HepG2 (cell line): ENCODE data around the gene PHOSPHO2. TPM values are rescaled to one million over a fixed set of nuclear protein-coding genes. Genes with fewer than 3 reads are reported as not detected.
A peak's percentile ranks its signal among the peaks of the same experiment; 100 is the strongest.

Experiments
- ATF6 ChIP-seq: sonication (generic); formaldehyde crosslinking; conservative IDR thresholded peaks from 2 replicates; pipeline ENCODE4 v1.4.0; 2020; ENCODE audit warnings: missing genetic modification reagents
- CHCHD3 ChIP-seq: sonication (generic); formaldehyde crosslinking; IDR thresholded peaks from 2 replicates; pipeline ENCODE4 v1.8.0; 2022; ENCODE audit warnings: mild to moderate bottlenecking, missing genetic modification reagents, moderate library complexity
- CSRNP1 ChIP-seq: sonication (generic); formaldehyde crosslinking; IDR thresholded peaks from 2 replicates; pipeline ENCODE4 v1.8.1; 2023; ENCODE audit warnings: mild to moderate bottlenecking, missing genetic modification reagents
- HCFC1 ChIP-seq: fragments of 150-350 bp; IDR thresholded peaks from 2 replicates; pipeline ENCODE4 v1.6.1; 2014; ENCODE audit warnings: low read depth, low read length
- HNF4A ChIP-seq: sonication (generic); formaldehyde crosslinking; IDR thresholded peaks from 2 replicates; pipeline ENCODE4 v1.4.0; 2020; ENCODE audit warnings: missing genetic modification reagents
- HNF4G ChIP-seq, 2 experiments: sonication (generic) in 1 of 2; formaldehyde crosslinking in 1 of 2; IDR thresholded peaks; 2 replicates each; pipeline versions ENCODE4 v1.4.0 to v1.6.1; 2011 to 2020; ENCODE audit warnings: borderline replicate concordance in 2 of 2, low read depth in 2 of 2, mild to moderate bottlenecking in 2 of 2, low read length in 1 of 2, missing genetic modification reagents in 1 of 2, moderate library complexity in 1 of 2
- HNRNPLL ChIP-seq: fragments of 200-400 bp; formaldehyde crosslinking; IDR thresholded peaks from 2 replicates; pipeline ENCODE4 v1.6.1; 2017; ENCODE audit warnings: mild to moderate bottlenecking, low read depth, low read length; ENCODE audit not compliant: poor library complexity, severe bottlenecking
- MED1 ChIP-seq: sonication (generic); formaldehyde crosslinking; IDR thresholded peaks from 2 replicates; pipeline ENCODE4 v1.4.0; 2020; ENCODE audit warnings: missing genetic modification reagents
- NFYC ChIP-seq: IDR thresholded peaks from 2 replicates; pipeline ENCODE4 v1.6.1; 2016; ENCODE audit warnings: missing genetic modification reagents, missing compliant biosample characterization
- RBM39 ChIP-seq: fragments of 200-400 bp; formaldehyde crosslinking; IDR thresholded peaks from one replicate; pipeline ENCODE4 v1.6.1; 2018; ENCODE audit warnings: antibody characterized with exemption, mild to moderate bottlenecking, low read depth, low read length; ENCODE audit not compliant: poor library complexity, severe bottlenecking
- YEATS2 ChIP-seq: sonication (generic); formaldehyde crosslinking; IDR thresholded peaks from 2 replicates; pipeline ENCODE4 v1.4.0; 2020; ENCODE audit warnings: missing genetic modification reagents, borderline replicate concordance
- ZNF143 ChIP-seq: sonication (generic); formaldehyde crosslinking; IDR thresholded peaks from 2 replicates; pipeline ENCODE4 v1.4.0; 2020; ENCODE audit warnings: missing genetic modification reagents
- ZNF235 ChIP-seq: sonication (generic); formaldehyde crosslinking; IDR thresholded peaks from 2 replicates; pipeline ENCODE4 v1.8.1; 2023; ENCODE audit warnings: mild to moderate bottlenecking, missing genetic modification reagents, borderline replicate concordance
- ZNF317 ChIP-seq: sonication (generic); formaldehyde crosslinking; IDR thresholded peaks from 2 replicates; pipeline ENCODE4 v1.5.0; 2020; ENCODE audit warnings: mild to moderate bottlenecking, missing genetic modification reagents
- ZNF326 ChIP-seq: sonication (generic); formaldehyde crosslinking; IDR thresholded peaks from 2 replicates; pipeline ENCODE4 v1.4.0; 2020; ENCODE audit warnings: missing genetic modification reagents, borderline replicate concordance
- ZNF749 ChIP-seq: sonication (generic); formaldehyde crosslinking; IDR thresholded peaks from 2 replicates; pipeline ENCODE4 v1.8.0; 2022; ENCODE audit warnings: mild to moderate bottlenecking, missing genetic modification reagents, moderate library complexity, borderline replicate concordance
- ZNF782 ChIP-seq: sonication (generic); formaldehyde crosslinking; IDR thresholded peaks from 2 replicates; pipeline ENCODE4 v1.4.0; 2020; ENCODE audit warnings: missing genetic modification reagents, mild to moderate bottlenecking, borderline replicate concordance
- ZSCAN20 ChIP-seq: sonication (generic); formaldehyde crosslinking; IDR thresholded peaks from 2 replicates; pipeline ENCODE4 v1.4.0; 2020; ENCODE audit warnings: missing genetic modification reagents, mild to moderate bottlenecking, borderline replicate concordance
- polyA plus RNA-seq, 8 experiments: library from polyadenylated mRNA; depleted of rRNA in 3 of 8; stranded (reverse) in 7 of 8; unstranded in 1 of 8; fragments of >200 nt; fragmentation: Illumina TruSeq in 4 of 8; extraction: Trizol in 4 of 8; gene quantifications; 2 replicates each; pipeline versions ENCODE4 v1.2.1 to v1.2.3, GENCODE V29; 2011 to 2016; ENCODE audit warnings: low read depth in 4 of 8, missing spikeins in 1 of 8, mixed read lengths in 1 of 8; ENCODE audit not compliant: insufficient read depth in 1 of 8
- total RNA-seq, 5 experiments: library from RNA; depleted of rRNA; stranded (reverse); fragments of >200 nt; fragmentation: Illumina TruSeq; extraction: Trizol; gene quantifications; 2 replicates each; pipeline ENCODE4 v1.2.3, GENCODE V29; 2016; ENCODE audit warnings: low read depth in 1 of 5
- TF ChIP-seq, protein P1 (sequence below): sonication (generic); formaldehyde crosslinking; IDR thresholded peaks from 2 replicates; pipeline ENCODE4 v1.8.1; 2022; ENCODE audit warnings: low read depth, mild to moderate bottlenecking, missing genetic modification reagents
- TF ChIP-seq, protein P2 (sequence below): IDR thresholded peaks from 2 replicates; pipeline ENCODE4 v1.6.1; 2018; ENCODE audit warnings: missing genetic modification reagents

The PHOSPHO2 gene
- total and polyA plus RNA-seq, 2 of the 13 experiments (the other 11 are each of a cell fraction or from before 2014, with no cell fraction given) = 6.1 to 11.4 TPM

DNA sequence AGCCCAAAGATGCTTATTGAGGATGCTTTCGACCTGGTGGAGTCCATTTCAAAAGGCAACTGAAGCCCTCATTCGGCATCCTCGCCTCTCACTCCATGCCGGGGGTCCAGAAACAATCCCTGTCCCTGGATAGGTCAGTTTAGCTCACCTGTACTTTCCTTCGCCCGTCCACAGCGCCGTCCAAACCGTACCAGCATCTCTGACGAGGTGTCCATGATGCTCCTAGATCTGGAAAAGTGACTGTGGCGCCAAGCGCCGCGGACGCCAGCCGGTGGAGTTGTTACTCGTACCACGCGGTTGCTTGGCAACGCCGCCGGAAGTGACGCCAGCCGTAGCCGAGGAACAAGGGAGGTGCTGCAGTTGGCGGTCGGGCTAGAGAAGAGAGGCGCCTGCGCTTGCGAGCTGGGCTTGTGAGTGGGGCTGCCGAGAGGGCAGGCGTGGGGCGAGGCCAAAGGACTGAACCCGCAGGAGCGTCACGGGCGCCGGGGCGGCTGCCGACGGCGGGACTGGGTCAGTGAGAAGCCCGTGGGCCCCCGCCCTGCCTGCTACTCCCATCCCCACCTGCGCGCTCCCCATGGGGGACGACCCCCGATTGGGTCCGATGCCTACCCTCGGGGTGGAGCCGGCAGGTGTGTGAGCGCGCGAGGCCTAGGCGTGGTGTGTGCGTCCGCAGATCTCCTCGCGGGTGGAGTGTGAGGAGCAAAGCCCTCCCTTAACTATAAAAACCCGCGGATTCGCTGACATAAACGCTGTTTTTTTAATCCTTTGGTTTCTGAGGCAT is at the start of gene PHOSPHO2, which contains the start of gene CFAP210 (continued):
- TF ChIP-seq HNF4G (IDR thresholded peaks at IDR 0.05; ENCODE audit: borderline replicate concordance, low read depth, low read length) = no peak
- peak; percentile 86 for TF ChIP-seq HNF4G (CRISPR knock-in tag; IDR thresholded peaks at IDR 0.05; ENCODE audit: borderline replicate concordance, low read depth)
- no peak for TF ChIP-seq ATF6 (CRISPR knock-in tag)
- TF ChIP-seq ZNF143 = peak; percentile 80
- TF ChIP-seq ZNF326 (CRISPR knock-in tag) = no peak
- TF ChIP-seq, protein P1, sequence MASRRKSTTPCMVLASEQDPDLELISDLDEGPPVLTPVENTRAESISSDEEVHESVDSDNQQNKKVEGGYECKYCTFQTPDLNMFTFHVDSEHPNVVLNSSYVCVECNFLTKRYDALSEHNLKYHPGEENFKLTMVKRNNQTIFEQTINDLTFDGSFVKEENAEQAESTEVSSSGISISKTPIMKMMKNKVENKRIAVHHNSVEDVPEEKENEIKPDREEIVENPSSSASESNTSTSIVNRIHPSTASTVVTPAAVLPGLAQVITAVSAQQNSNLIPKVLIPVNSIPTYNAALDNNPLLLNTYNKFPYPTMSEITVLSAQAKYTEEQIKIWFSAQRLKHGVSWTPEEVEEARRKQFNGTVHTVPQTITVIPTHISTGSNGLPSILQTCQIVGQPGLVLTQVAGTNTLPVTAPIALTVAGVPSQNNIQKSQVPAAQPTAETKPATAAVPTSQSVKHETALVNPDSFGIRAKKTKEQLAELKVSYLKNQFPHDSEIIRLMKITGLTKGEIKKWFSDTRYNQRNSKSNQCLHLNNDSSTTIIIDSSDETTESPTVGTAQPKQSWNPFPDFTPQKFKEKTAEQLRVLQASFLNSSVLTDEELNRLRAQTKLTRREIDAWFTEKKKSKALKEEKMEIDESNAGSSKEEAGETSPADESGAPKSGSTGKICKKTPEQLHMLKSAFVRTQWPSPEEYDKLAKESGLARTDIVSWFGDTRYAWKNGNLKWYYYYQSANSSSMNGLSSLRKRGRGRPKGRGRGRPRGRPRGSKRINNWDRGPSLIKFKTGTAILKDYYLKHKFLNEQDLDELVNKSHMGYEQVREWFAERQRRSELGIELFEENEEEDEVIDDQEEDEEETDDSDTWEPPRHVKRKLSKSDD (CRISPR knock-in tag) = peak; percentile 93
- TF ChIP-seq HNF4A = peak; percentile 17
- TF ChIP-seq CSRNP1 (CRISPR knock-in tag) = peak; percentile 92; the same call in 1 of the 2 replicates
- TF ChIP-seq MED1 = peak; percentile 57
- TF ChIP-seq, protein P2, sequence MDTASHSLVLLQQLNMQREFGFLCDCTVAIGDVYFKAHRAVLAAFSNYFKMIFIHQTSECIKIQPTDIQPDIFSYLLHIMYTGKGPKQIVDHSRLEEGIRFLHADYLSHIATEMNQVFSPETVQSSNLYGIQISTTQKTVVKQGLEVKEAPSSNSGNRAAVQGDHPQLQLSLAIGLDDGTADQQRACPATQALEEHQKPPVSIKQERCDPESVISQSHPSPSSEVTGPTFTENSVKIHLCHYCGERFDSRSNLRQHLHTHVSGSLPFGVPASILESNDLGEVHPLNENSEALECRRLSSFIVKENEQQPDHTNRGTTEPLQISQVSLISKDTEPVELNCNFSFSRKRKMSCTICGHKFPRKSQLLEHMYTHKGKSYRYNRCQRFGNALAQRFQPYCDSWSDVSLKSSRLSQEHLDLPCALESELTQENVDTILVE (CRISPR knock-in tag) = peak; percentile 44; the same call in 1 of the 2 replicates
- 0 out of 2 replicates have a peak, but pooled peaks have one; percentile 63 for TF ChIP-seq ZNF235 (CRISPR knock-in tag)
- TF ChIP-seq ZNF749 (CRISPR knock-in tag) = peak; percentile 91; the same call in 1 of the 2 replicates
- TF ChIP-seq HCFC1 = peak; percentile 14; the same call in 1 of the 2 replicates
- no peak; the same call in 1 of the 2 replicates for TF ChIP-seq CHCHD3
- peak; percentile 93 for TF ChIP-seq HNRNPLL
- TF ChIP-seq YEATS2 (CRISPR knock-in tag) = peak; percentile 89; the same call in 1 of the 2 replicates
- peak; percentile 88 for TF ChIP-seq ZSCAN20 (CRISPR knock-in tag)
- TF ChIP-seq ZNF317 (CRISPR knock-in tag) = peak; percentile 95
- peak; percentile 85; the same call in 1 of the 2 replicates for TF ChIP-seq ZNF782 (CRISPR knock-in tag)
- TF ChIP-seq RBM39 = peak; percentile 97
- TF ChIP-seq NFYC (CRISPR knock-in tag) = peak; percentile 56
